Neural cell (in vitro differentiated cells): Measurements from ENCODE around the gene TMEFF1. TPM values are rescaled to one million over a fixed set of nuclear protein-coding genes. Genes with fewer than 3 reads are reported as not detected.

ENCODE experiments used
- H2AFZ ChIP-seq: fragments of 200-600, 300-800 bp; sonication (generic), shearing (Covaris generic); 2 replicates; pipeline ENCODE4 v1.6.0; 2014; ENCODE audit warnings: low read depth, mild to moderate bottlenecking, antibody characterized with exemption, low read length, moderate library complexity
- H3F3A ChIP-seq: fragments of 200-600 bp; shearing (Covaris generic); 2 replicates; pipeline ENCODE4 v1.6.1; 2016; ENCODE audit warnings: mild to moderate bottlenecking, moderate library complexity, mixed read lengths, antibody characterized with exemption, low read length; ENCODE audit not compliant: insufficient read depth, poor library complexity, severe bottlenecking
- H3K27ac ChIP-seq: fragments of 200-600, 300-800 bp; sonication (generic), shearing (Covaris generic); 2 replicates; pipeline ENCODE4 v1.5.1; 2014; ENCODE audit warnings: mild to moderate bottlenecking, low read length, moderate library complexity
- H3K27me3 ChIP-seq: fragments of 300-800, 200-600 bp; sonication (generic), shearing (Covaris generic); 2 replicates; pipeline ENCODE4 v1.6.0; 2014; ENCODE audit warnings: mild to moderate bottlenecking, low read depth, low read length, moderate library complexity; ENCODE audit not compliant: insufficient read depth
- H3K36me3 ChIP-seq: fragments of 300-800, 200-600 bp; sonication (generic), shearing (Covaris generic); 2 replicates; pipeline ENCODE4 v1.5.1; 2014; ENCODE audit warnings: mild to moderate bottlenecking, antibody characterized with exemption, low read length, moderate library complexity; ENCODE audit not compliant: insufficient read depth
- H3K4me2 ChIP-seq: fragments of 300-800, 200-600 bp; sonication (generic), shearing (Covaris generic); 2 replicates; pipeline ENCODE4 v1.6.0; 2014; ENCODE audit warnings: mild to moderate bottlenecking, low read length
- H3K4me3 ChIP-seq: fragments of 300-800, 200-600 bp; sonication (generic), shearing (Covaris generic); 2 replicates; pipeline ENCODE4 v1.5.1; 2014; ENCODE audit warnings: mild to moderate bottlenecking, low read length, moderate library complexity
- H3K79me2 ChIP-seq: fragments of 200-600 bp; shearing (Covaris generic); replicated peaks from 2 replicates; pipeline ENCODE4 v1.6.0; 2014; ENCODE audit warnings: mild to moderate bottlenecking, low read length, moderate library complexity; ENCODE audit not compliant: insufficient read depth
- H3K9ac ChIP-seq: fragments of 300-800, 200-600 bp; sonication (generic), shearing (Covaris generic); 2 replicates; pipeline ENCODE4 v1.6.1; 2016; ENCODE audit warnings: mild to moderate bottlenecking, low read length, mixed read lengths
- H3K9me2 ChIP-seq: fragments of 200-600 bp; shearing (Covaris generic); 2 replicates; pipeline ENCODE4 v1.6.1; 2016; ENCODE audit warnings: mild to moderate bottlenecking, low read length, mixed read lengths; ENCODE audit not compliant: insufficient read depth
- H3K9me3 ChIP-seq: fragments of 200-600, 300-800 bp; sonication (generic), shearing (Covaris generic); 2 replicates; pipeline ENCODE4 v1.6.1; 2016; ENCODE audit warnings: mild to moderate bottlenecking, mixed run types, low read length, moderate library complexity, mixed read lengths
- H4K20me1 ChIP-seq: fragments of 200-600 bp; shearing (Covaris generic); 2 replicates; pipeline ENCODE4 v1.6.1; 2016; ENCODE audit warnings: mild to moderate bottlenecking, mixed run types; ENCODE audit not compliant: insufficient read depth
- EP300 ChIP-seq: fragments of 450-650 bp; conservative IDR thresholded peaks from 2 replicates; pipeline ENCODE4 v1.6.1; 2014; ENCODE audit warnings: antibody characterized with exemption, mild to moderate bottlenecking, moderate library complexity; ENCODE audit not compliant: poor library complexity, severe bottlenecking
- EZH2 ChIP-seq: fragments of 200-600, 300-800 bp; shearing (Covaris generic), sonication (generic); IDR thresholded peaks from 2 replicates; pipeline ENCODE4 v1.6.1; 2014; ENCODE audit warnings: antibody characterized with exemption, low read length, borderline replicate concordance, mild to moderate bottlenecking; ENCODE audit not compliant: insufficient read depth, poor library complexity, severe bottlenecking
- MXI1 ChIP-seq: fragments of 450-650 bp; conservative IDR thresholded peaks from 2 replicates; pipeline ENCODE4 v1.6.1; 2014; ENCODE audit warnings: antibody characterized with exemption, mild to moderate bottlenecking; ENCODE audit not compliant: poor library complexity, severe bottlenecking
- POLR2AphosphoS5 ChIP-seq: IDR thresholded peaks from 2 replicates; pipeline ENCODE4 v1.6.1; 2012
- RAD21 ChIP-seq: fragments of 450-650 bp; conservative IDR thresholded peaks from 2 replicates; pipeline ENCODE4 v1.6.1; 2014; ENCODE audit warnings: antibody characterized with exemption, mild to moderate bottlenecking, moderate library complexity
- SMC3 ChIP-seq: fragments of 450-650 bp; conservative IDR thresholded peaks from 2 replicates; pipeline ENCODE4 v1.6.1; 2014; ENCODE audit warnings: antibody characterized with exemption, mild to moderate bottlenecking, moderate library complexity; ENCODE audit not compliant: poor library complexity
- TAF1 ChIP-seq: IDR thresholded peaks from 2 replicates; pipeline ENCODE4 v1.6.1; 2012; ENCODE audit warnings: low read depth
- polyA plus RNA-seq: library from polyadenylated mRNA; depleted of rRNA; stranded (reverse); fragments of >200 nt; gene quantifications from 2 replicates; pipeline ENCODE4 v1.2.3, GENCODE V29; 2014
- TF ChIP-seq, protein P1 (sequence below): IDR thresholded peaks from 2 replicates; pipeline ENCODE4 v1.6.1; 2012; ENCODE audit warnings: borderline replicate concordance
- TF ChIP-seq, protein P2 (sequence below): fragments of 450-650 bp; IDR thresholded peaks from 2 replicates; pipeline ENCODE4 v1.5.1; 2014; ENCODE audit warnings: antibody characterized with exemption, mild to moderate bottlenecking, moderate library complexity; ENCODE audit not compliant: poor library complexity, severe bottlenecking

Gene TMEFF1
- polyA plus RNA-seq, 1 donor from 2014 or later, result 273 TPM

DNA sequence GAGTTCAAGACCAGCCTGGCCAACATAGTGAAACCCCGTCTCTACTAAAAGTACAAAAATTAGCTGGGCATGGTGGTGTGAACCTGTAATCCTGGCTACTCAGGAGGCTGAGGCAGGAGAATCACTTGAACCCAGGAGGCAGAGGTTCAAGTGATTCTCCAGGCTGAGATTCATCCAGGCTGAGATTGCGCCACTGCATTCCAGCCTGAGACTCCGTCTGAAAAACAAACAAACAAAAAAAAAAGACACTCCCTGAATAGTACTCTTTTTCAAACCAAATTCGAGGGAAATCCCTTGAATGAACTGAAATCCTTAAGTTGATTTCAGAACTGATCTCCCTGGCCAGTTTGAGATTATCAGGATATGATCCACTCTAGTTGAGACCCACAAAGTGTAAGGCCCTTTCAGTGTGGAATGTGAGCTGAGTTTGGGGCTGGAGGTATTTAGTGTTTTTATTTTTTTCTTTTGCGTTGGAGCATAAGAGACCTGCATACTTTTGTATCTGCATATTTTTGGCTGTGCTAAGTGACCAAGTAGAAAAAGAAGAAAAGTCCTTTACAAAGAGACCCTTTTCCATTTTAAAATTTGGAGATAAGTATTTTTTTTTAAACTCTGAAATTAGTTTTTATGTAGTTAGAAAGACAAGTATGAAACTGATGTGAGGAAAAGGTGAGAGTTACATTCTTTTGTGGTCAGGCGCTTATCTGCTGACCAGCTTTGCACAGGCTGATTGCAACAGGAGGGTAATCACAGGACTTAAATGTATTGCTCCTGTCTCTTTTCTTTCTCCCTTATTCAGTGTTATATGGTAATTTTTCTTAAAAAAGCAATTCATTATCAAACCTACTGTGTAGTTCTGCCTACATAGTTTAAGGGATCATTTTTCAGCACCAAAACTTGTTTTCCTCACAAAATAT lies 42.9 kb downstream of the TMEFF1 start (continued):
- TF ChIP-seq, protein P1, sequence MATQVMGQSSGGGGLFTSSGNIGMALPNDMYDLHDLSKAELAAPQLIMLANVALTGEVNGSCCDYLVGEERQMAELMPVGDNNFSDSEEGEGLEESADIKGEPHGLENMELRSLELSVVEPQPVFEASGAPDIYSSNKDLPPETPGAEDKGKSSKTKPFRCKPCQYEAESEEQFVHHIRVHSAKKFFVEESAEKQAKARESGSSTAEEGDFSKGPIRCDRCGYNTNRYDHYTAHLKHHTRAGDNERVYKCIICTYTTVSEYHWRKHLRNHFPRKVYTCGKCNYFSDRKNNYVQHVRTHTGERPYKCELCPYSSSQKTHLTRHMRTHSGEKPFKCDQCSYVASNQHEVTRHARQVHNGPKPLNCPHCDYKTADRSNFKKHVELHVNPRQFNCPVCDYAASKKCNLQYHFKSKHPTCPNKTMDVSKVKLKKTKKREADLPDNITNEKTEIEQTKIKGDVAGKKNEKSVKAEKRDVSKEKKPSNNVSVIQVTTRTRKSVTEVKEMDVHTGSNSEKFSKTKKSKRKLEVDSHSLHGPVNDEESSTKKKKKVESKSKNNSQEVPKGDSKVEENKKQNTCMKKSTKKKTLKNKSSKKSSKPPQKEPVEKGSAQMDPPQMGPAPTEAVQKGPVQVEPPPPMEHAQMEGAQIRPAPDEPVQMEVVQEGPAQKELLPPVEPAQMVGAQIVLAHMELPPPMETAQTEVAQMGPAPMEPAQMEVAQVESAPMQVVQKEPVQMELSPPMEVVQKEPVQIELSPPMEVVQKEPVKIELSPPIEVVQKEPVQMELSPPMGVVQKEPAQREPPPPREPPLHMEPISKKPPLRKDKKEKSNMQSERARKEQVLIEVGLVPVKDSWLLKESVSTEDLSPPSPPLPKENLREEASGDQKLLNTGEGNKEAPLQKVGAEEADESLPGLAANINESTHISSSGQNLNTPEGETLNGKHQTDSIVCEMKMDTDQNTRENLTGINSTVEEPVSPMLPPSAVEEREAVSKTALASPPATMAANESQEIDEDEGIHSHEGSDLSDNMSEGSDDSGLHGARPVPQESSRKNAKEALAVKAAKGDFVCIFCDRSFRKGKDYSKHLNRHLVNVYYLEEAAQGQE, result no peak
- TF ChIP-seq EZH2 (no peak), RAD21 (no peak)

DNA sequence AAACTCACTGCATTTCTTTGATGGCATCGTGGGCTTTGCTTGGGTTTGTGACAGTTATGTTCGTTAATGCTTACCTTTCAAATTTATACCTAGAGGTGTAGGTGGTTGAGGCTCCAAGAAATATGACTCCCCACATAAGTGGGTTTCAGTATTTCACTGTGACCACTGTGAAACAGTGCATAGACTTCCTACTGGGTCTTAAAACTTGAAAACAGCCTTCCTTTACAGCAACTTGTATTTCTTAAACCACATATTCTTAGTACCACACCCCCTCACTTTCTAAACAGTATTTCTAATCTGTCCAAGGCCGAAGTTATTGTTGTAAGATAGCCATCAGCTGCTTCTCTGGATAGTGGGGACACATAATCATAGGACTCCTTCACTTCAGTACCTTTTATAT lies 48.3 kb downstream of the TMEFF1 start:
- Histone ChIP-seq H3K36me3 (peaks cover 10% of the 10 kb centered on the region), H3K27ac (no peak overlapping the region), H3K79me2 (peaks cover 12% of the 10 kb centered on the region), H3K9me2 (no peaks in the 10 kb centered on the region), H2AFZ (no peak overlapping the region), H3K4me3 (no peak overlapping the region), H3F3A (no peaks in the 10 kb centered on the region), H3K9me3 (no peaks in the 10 kb centered on the region), H3K27me3 (no peaks in the 10 kb centered on the region), H3K4me2 (no peak overlapping the region), H3K9ac (no peak overlapping the region), H4K20me1 (no peaks in the 10 kb centered on the region)
- TF ChIP-seq EZH2, result no peak
- TF ChIP-seq POLR2AphosphoS5, result no peak
- TF ChIP-seq, protein P1, result no peak
- TF ChIP-seq RAD21, result no peak
- no peak for TF ChIP-seq SMC3
- no peak for TF ChIP-seq MXI1
- TF ChIP-seq TAF1, result no peak
- no peak for TF ChIP-seq EP300
- TF ChIP-seq, protein P2, sequence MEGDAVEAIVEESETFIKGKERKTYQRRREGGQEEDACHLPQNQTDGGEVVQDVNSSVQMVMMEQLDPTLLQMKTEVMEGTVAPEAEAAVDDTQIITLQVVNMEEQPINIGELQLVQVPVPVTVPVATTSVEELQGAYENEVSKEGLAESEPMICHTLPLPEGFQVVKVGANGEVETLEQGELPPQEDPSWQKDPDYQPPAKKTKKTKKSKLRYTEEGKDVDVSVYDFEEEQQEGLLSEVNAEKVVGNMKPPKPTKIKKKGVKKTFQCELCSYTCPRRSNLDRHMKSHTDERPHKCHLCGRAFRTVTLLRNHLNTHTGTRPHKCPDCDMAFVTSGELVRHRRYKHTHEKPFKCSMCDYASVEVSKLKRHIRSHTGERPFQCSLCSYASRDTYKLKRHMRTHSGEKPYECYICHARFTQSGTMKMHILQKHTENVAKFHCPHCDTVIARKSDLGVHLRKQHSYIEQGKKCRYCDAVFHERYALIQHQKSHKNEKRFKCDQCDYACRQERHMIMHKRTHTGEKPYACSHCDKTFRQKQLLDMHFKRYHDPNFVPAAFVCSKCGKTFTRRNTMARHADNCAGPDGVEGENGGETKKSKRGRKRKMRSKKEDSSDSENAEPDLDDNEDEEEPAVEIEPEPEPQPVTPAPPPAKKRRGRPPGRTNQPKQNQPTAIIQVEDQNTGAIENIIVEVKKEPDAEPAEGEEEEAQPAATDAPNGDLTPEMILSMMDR, result no peak
